ENCODE data around the gene HSPA9.

Gene HSPA9

DNA sequence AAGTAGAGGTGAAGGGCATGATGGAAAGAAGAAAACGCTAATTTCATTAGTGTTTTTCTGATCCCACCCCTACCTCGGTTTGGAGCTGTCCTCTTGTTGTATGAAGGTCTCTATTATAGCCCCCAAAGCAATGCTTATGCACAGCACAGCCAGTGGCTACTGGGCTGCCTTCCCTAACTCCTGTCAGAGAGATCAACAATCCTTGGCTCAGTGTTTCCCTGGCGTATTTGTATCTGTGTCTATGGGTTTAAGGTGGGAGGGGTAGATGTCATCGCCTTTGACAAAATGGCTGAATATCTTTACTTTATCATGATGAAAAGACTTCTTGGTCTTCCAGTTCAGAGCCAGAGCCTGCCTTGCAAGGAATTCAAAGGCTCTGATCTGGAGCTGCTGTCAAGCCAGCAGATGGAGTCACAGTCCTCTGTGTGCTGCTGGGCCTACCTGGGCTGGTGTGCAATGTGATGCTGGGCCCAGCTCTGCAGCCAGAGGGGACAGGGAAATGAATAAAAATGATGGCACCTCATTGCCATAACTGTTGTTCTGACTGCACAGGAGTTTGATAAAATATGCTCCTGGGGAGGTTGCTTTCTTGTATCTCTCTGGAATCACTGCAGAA lies 20.1 kb upstream of the HSPA9 start:
- Histone ChIP-seq H2AFZ (ENCODE audit: low read depth, low read length) (no peak overlapping the region), H3K4me2 (ENCODE audit: insufficient read depth, low read length) (peak overlapping the region; percentile 49), H3K27ac (ENCODE audit: low read length) (peak overlapping the region; percentile 78), H3K4me3 (ENCODE audit: low read depth in 1 of 2, low read length in 2 of 2) (no peak overlapping the region), H3K9me3 (ENCODE audit: insufficient read depth, low read length, severe bottlenecking) (no peaks in the 10 kb centered on the region), H3K79me2 (ENCODE audit: insufficient read depth, low read length) (no peaks in the 10 kb centered on the region), H4K20me1 (ENCODE audit: insufficient read depth, low read length) (no peaks in the 10 kb centered on the region), H3K9ac (ENCODE audit: low read depth, low read length) (peak overlapping the region; percentile 24), H3K4me1 (ENCODE audit: insufficient read depth, low read length) (peaks cover 42% of the 10 kb centered on the region), H3K36me3 (ENCODE audit: insufficient read depth, low read length) (no peaks in the 10 kb centered on the region), H3K27me3 (ENCODE audit: insufficient read depth, low read length, poor library complexity) (no peaks in the 10 kb centered on the region)
- DNase-seq = no peak
- no peak for ATAC-seq (ENCODE audit: insufficient read depth, low read depth)
- TF ChIP-seq, protein P1, sequence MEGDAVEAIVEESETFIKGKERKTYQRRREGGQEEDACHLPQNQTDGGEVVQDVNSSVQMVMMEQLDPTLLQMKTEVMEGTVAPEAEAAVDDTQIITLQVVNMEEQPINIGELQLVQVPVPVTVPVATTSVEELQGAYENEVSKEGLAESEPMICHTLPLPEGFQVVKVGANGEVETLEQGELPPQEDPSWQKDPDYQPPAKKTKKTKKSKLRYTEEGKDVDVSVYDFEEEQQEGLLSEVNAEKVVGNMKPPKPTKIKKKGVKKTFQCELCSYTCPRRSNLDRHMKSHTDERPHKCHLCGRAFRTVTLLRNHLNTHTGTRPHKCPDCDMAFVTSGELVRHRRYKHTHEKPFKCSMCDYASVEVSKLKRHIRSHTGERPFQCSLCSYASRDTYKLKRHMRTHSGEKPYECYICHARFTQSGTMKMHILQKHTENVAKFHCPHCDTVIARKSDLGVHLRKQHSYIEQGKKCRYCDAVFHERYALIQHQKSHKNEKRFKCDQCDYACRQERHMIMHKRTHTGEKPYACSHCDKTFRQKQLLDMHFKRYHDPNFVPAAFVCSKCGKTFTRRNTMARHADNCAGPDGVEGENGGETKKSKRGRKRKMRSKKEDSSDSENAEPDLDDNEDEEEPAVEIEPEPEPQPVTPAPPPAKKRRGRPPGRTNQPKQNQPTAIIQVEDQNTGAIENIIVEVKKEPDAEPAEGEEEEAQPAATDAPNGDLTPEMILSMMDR (IDR thresholded peaks at IDR 0.05; ENCODE audit: borderline replicate concordance, extremely low read depth, low read length, poor library complexity, severe bottlenecking) = peak; percentile 57
- no peak for TF ChIP-seq EZH2 (IDR thresholded peaks at IDR 0.05; ENCODE audit: borderline replicate concordance, low read depth, low read length, severe bottlenecking)

DNA sequence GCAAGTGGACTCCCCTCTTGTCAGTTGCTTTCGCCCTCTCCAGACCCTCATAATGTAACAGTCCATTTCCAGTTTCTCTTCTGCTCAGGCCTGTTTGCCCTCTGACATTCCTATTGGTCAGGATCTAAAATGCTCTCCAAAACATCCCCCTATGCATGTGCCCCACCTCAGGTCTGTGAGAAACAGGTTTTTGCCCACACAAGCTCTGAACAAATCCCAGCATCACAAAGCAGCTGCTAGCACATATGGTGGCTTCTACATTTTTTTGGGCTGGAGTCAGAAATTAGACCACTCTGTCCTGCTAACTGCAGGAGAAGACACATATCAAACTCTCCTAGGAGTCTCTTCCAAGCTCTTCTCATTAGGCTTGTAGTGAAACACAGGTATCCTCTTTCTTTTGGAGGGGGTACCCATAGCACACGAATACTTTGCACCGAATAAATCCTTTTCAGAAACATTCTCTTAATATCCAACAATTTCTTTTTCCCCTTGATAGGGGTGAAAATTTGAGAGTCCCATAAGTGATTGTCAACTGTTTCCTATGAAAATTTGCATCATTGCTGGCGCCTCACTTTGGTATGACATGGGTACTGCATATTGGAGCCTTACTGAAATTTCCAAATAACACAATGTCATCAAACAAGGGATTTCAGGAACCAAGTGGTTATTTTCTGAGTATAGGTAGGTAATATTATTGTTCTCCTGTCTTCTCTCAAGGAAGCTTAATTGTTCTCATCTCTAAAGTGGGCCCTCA lies 19.3 kb upstream of the HSPA9 start:
- H2AFZ ChIP-seq (ENCODE audit: low read depth, low read length) = no peak overlapping the region

DNA sequence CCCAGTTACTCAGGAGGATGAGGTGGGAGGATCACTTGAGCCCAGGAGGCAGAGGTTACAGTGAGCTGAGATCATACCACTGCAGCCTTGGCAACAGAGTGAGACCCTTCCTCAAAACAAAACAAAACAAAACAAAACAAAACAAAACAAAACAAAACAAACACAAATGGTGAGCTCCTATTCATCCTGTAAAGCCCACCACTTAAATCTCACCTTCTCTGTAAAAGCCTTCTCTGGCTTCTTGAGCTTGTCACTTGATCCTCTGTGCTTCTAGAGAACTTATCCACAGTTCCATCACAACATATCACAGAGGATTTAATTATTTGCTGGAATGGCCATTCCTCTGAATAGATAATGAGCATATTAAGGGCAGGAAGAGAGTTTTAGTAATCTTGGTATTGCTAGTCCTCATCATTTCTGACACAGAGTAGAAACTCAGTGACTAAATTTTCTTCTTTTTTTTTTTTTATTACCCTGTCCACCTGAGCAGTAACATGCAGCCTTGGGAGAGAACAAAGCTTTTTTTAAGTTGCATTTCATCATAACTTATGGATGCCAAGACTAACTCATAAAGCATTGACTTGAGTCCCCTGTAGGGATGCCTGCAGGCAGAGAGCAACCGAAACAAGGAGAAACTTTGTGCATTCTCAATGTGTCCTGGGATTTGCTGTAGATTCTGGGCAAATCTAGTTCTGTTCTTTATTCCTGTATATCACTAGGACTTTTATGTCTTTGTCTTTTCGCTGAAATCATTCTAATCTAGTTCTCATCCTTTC lies 13.0 kb upstream of the HSPA9 start:
- H2AFZ ChIP-seq (ENCODE audit: low read depth, low read length) = no peak overlapping the region
- H3K4me3 ChIP-seq (ENCODE audit: low read depth in 1 of 2, low read length in 2 of 2) = no peak overlapping the region
- DNase-seq (no peak), ATAC-seq (ENCODE audit: insufficient read depth, low read depth) (no peak)
- no peak overlapping the region for H3K4me2 ChIP-seq (ENCODE audit: insufficient read depth, low read length)
- H3K27ac ChIP-seq (ENCODE audit: low read length) = no peak overlapping the region
- H3K27me3 ChIP-seq (ENCODE audit: insufficient read depth, low read length, poor library complexity) = no peaks in the 10 kb centered on the region
- no peaks in the 10 kb centered on the region for H3K79me2 ChIP-seq (ENCODE audit: insufficient read depth, low read length)
- H3K4me1 ChIP-seq (ENCODE audit: insufficient read depth, low read length) = no peaks in the 10 kb centered on the region
- H3K9ac ChIP-seq (ENCODE audit: low read depth, low read length) = no peak overlapping the region
- no peaks in the 10 kb centered on the region for H3K9me3 ChIP-seq (ENCODE audit: insufficient read depth, low read length, severe bottlenecking)
- no peaks in the 10 kb centered on the region for H4K20me1 ChIP-seq (ENCODE audit: insufficient read depth, low read length)
- H3K36me3 ChIP-seq (ENCODE audit: insufficient read depth, low read length) = no peaks in the 10 kb centered on the region
- TF ChIP-seq EZH2 (IDR thresholded peaks at IDR 0.05; ENCODE audit: borderline replicate concordance, low read depth, low read length, severe bottlenecking) = no peak
- TF ChIP-seq, protein P1 (IDR thresholded peaks at IDR 0.05; ENCODE audit: borderline replicate concordance, extremely low read depth, low read length, poor library complexity, severe bottlenecking) = no peak

More for the DNA sequence above, 19.3 kb upstream of the HSPA9 start:
- H3K4me1 ChIP-seq (ENCODE audit: insufficient read depth, low read length) = peaks cover 42% of the 10 kb centered on the region
- H3K4me2 ChIP-seq (ENCODE audit: insufficient read depth, low read length) = no peak overlapping the region
- DNase-seq = no peak
- no peaks in the 10 kb centered on the region for H3K36me3 ChIP-seq (ENCODE audit: insufficient read depth, low read length)
- no peak overlapping the region for H3K4me3 ChIP-seq (ENCODE audit: low read depth in 1 of 2, low read length in 2 of 2)
- TF ChIP-seq EZH2 (IDR thresholded peaks at IDR 0.05; ENCODE audit: borderline replicate concordance, low read depth, low read length, severe bottlenecking) = no peak
- TF ChIP-seq, protein P1 (IDR thresholded peaks at IDR 0.05; ENCODE audit: borderline replicate concordance, extremely low read depth, low read length, poor library complexity, severe bottlenecking) = peak; percentile 61
- H3K9ac ChIP-seq (ENCODE audit: low read depth, low read length) = no peak overlapping the region
- no peaks in the 10 kb centered on the region for H4K20me1 ChIP-seq (ENCODE audit: insufficient read depth, low read length)
- H3K9me3 ChIP-seq (ENCODE audit: insufficient read depth, low read length, severe bottlenecking) = no peaks in the 10 kb centered on the region
- no peaks in the 10 kb centered on the region for H3K79me2 ChIP-seq (ENCODE audit: insufficient read depth, low read length)
- no peaks in the 10 kb centered on the region for H3K27me3 ChIP-seq (ENCODE audit: insufficient read depth, low read length, poor library complexity)
- no peak overlapping the region; the same call in 1 of the 2 replicates for H3K27ac ChIP-seq (ENCODE audit: low read length)
- no peak for ATAC-seq (ENCODE audit: insufficient read depth, low read depth)

All from DND-41 (cell line).